Measurements from ENCODE around the gene PPP2R3B.

The PPP2R3B gene

DNA sequence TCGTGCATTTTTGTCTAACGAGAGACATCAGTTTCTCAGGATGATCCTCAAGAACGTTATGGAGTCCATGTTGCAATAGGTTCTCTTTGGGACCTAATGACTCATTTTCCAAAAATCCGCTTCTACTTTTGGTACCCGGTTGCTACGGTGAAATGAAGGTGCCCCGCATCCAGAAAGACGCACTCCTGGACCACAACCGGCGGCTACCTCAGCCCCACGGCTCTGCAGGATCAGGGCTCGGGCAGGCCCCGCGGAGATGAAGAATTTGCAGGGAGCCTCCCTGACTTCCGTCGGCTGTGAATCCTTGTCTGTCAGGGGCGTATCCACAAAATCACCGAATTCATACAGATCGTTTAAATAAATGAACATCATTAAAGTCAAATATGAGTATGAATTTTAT lies 83.7 kb downstream of the PPP2R3B start:
- Histone ChIP-seq H3K27me3 (ENCODE audit: control insufficient read depth, insufficient read depth, low read length, poor library complexity, severe bottlenecking) (no peaks in the 10 kb centered on the region), H3K27ac (ENCODE audit: insufficient read depth, low read depth, low read length, poor library complexity, severe bottlenecking) (no peak overlapping the region), H3K4me3 (ENCODE audit: insufficient read depth, low read depth, low read length) (no peak overlapping the region), H3K9me3 (ENCODE audit: control insufficient read depth, low read length) (no peaks in the 10 kb centered on the region), H3K4me1 (ENCODE audit: control insufficient read depth, insufficient read depth, low read length) (no peaks in the 10 kb centered on the region), H3K36me3 (ENCODE audit: control insufficient read depth, insufficient read depth, low read length) (peaks cover 51% of the 10 kb centered on the region)
- 91 to 93% methylated on average over 19 of the region's 19 CpGs for WGBS, 2 experiments

DNA sequence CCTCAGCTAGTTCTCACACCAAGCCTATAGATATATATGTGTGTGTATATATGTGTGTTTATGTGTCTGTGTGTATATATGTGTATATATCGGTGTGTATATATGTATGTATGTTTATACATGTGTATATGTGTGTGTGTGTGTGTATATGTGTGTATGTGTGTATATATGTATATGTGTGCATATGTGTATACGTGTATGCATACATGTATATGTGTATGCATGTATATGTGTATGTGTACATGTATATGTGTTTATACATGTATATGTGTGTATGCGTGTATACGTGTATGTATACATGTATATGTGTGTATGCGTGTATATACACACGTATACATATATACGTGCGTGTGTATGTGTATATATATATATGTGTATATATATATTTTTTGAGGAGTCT lies 86.4 kb downstream of the PPP2R3B start:
- 87 to 98% methylated on average over 5 to 7 of the region's 8 CpGs for WGBS, 2 experiments
- H3K27ac ChIP-seq (ENCODE audit: insufficient read depth, low read depth, low read length, poor library complexity, severe bottlenecking): no peak overlapping the region
- peaks cover 41% of the 10 kb centered on the region for H3K36me3 ChIP-seq (ENCODE audit: control insufficient read depth, insufficient read depth, low read length)
- H3K4me1 ChIP-seq (ENCODE audit: control insufficient read depth, insufficient read depth, low read length): no peaks in the 10 kb centered on the region
- no peaks in the 10 kb centered on the region for H3K27me3 ChIP-seq (ENCODE audit: control insufficient read depth, insufficient read depth, low read length, poor library complexity, severe bottlenecking)
- no peaks in the 10 kb centered on the region for H3K9me3 ChIP-seq (ENCODE audit: control insufficient read depth, low read length)
- H3K4me3 ChIP-seq (ENCODE audit: insufficient read depth, low read depth, low read length): no peak overlapping the region

DNA sequence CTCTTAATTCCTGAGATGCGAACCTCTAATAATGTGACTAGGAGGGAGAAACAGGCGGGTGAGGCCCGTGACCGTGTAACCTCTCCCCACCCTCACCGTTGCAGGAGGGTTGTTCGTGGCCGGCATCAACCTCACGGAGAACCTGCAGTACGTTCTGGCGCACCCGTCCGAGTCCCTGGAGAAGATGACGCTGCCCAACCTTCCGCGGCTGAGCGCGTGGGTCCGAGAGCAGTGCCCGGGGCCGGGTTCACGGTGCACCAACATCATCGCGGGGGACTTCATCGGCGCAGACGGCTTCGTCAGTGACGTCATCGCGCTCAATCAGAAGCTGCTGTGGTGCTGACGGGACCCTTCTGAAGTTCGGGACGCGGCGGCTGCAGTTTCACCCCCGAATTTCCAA lies 87.7 kb downstream of the PPP2R3B start:
- no peaks in the 10 kb centered on the region for H3K27me3 ChIP-seq (ENCODE audit: control insufficient read depth, insufficient read depth, low read length, poor library complexity, severe bottlenecking)
- H3K4me3 ChIP-seq (ENCODE audit: insufficient read depth, low read depth, low read length): no peak overlapping the region
- WGBS, 2 experiments: 97% methylated on average over 36 of the region's 36 CpGs
- no peaks in the 10 kb centered on the region for H3K9me3 ChIP-seq (ENCODE audit: control insufficient read depth, low read length)
- H3K36me3 ChIP-seq (ENCODE audit: control insufficient read depth, insufficient read depth, low read length): peaks cover 48% of the 10 kb centered on the region
- H3K4me1 ChIP-seq (ENCODE audit: control insufficient read depth, insufficient read depth, low read length): no peaks in the 10 kb centered on the region
- no peak overlapping the region for H3K27ac ChIP-seq (ENCODE audit: insufficient read depth, low read depth, low read length, poor library complexity, severe bottlenecking)

DNA sequence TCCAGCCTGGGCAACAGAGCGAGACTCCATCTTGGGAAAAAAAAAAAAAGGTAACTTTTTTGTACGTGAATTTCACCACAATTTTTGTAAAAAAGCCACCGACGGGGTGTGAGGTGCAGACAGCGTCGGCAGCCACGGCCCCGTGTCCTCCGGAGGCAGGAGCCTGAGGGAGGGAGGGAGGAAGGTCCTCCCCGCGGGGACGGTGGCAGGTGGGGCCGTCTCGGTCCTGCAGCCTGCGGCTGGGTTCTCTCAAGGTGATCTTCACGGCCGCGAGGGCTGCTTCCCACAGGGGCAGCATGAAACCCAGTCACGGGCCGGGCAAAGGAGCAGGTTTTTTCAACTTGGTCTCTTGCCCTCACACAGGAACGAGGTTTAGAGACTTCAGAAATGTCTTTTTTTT lies 91.6 kb downstream of the PPP2R3B start:
- no peak overlapping the region for H3K27ac ChIP-seq (ENCODE audit: insufficient read depth, low read depth, low read length, poor library complexity, severe bottlenecking)
- WGBS, 2 experiments: 95% methylated on average over 21 of the region's 21 CpGs
- H3K4me3 ChIP-seq (ENCODE audit: insufficient read depth, low read depth, low read length): no peak overlapping the region
- H3K9me3 ChIP-seq (ENCODE audit: control insufficient read depth, low read length): no peaks in the 10 kb centered on the region
- no peaks in the 10 kb centered on the region for H3K4me1 ChIP-seq (ENCODE audit: control insufficient read depth, insufficient read depth, low read length)
- no peaks in the 10 kb centered on the region for H3K27me3 ChIP-seq (ENCODE audit: control insufficient read depth, insufficient read depth, low read length, poor library complexity, severe bottlenecking)
- H3K36me3 ChIP-seq (ENCODE audit: control insufficient read depth, insufficient read depth, low read length): peaks cover 61% of the 10 kb centered on the region

DNA sequence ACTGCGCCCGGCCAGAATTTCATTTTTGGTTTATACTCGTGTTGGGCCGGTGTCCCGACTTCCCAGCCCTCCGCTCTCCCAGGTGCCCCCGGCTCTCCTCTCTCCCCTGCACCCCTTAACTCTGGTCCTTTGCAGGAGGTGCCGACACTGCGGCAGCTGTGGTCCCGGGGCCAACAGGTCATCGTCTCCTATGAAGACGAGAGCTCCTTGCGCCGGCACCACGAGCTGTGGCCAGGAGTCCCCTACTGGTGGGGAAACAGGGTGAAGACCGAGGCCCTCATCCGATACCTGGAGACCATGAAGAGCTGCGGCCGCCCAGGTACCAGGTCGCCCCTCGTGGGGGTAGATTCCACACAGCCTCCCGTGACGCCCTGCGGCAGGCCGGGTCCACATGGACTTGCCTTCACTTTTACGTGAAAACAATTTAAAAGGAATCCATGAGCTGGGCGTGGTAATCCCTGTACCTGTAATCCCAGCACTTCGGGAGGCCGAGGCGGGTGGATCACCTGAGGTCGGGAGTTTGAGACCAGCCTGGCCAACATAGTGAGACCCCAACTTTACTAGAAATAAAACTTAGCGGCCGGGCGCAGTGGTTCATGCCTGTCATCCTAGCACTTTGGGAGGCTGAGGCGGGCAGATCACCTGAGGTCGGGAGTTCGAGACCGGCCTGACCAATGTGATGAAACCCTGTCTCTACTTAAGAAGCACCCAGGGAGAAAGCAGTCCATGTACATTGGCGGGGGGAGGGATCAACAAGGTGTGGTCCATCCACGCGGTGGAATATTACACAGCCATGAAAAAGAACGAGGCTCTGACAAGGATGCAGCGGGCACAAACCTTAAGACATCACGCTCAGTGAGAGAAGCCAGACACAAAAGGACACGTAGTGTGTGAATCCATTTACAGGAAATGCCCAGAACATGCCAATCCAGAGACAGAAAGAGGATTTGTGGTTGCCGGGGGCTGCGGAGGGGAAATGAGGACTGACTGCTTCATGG lies 93.5 kb downstream of the PPP2R3B start:
- 96% methylated on average over 47 of the region's 47 CpGs for WGBS, 2 experiments
- Histone ChIP-seq H3K27ac (ENCODE audit: insufficient read depth, low read depth, low read length, poor library complexity, severe bottlenecking) (no peak overlapping the region), H3K4me3 (ENCODE audit: insufficient read depth, low read depth, low read length) (no peak overlapping the region), H3K9me3 (ENCODE audit: control insufficient read depth, low read length) (no peaks in the 10 kb centered on the region), H3K27me3 (ENCODE audit: control insufficient read depth, insufficient read depth, low read length, poor library complexity, severe bottlenecking) (no peaks in the 10 kb centered on the region), H3K4me1 (ENCODE audit: control insufficient read depth, insufficient read depth, low read length) (no peaks in the 10 kb centered on the region), H3K36me3 (ENCODE audit: control insufficient read depth, insufficient read depth, low read length) (peaks cover 68% of the 10 kb centered on the region)

DNA sequence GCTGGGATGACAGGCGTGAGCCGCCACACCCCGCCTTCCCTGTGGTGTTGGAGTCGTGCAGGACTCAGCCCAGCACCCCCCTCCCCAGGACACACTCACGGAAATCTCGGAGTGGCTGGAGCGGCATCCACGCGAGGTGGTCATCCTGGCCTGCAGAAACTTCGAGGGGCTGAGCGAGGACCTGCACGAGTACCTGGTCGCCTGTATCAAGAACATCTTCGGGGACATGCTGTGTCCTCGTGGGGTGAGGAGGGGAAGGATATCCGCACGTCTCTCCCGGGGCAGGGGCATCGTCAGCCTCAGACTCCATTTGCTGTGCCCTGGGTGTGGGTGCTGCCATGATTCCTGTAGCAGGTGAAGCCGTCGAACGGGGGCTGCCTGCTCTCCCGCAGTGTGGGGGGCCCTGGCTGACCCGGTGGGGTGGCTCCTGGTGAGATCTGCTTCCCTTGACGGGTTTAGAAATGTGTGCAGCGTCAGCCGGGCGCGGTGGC lies 95.3 kb downstream of the PPP2R3B start:
- 95 to 98% methylated on average over 29 of the region's 29 CpGs for WGBS, 2 experiments
- Histone ChIP-seq H3K9me3 (ENCODE audit: control insufficient read depth, low read length) (no peaks in the 10 kb centered on the region), H3K27ac (ENCODE audit: insufficient read depth, low read depth, low read length, poor library complexity, severe bottlenecking) (no peak overlapping the region), H3K4me3 (ENCODE audit: insufficient read depth, low read depth, low read length) (no peak overlapping the region), H3K4me1 (ENCODE audit: control insufficient read depth, insufficient read depth, low read length) (no peaks in the 10 kb centered on the region), H3K27me3 (ENCODE audit: control insufficient read depth, insufficient read depth, low read length, poor library complexity, severe bottlenecking) (no peaks in the 10 kb centered on the region), H3K36me3 (ENCODE audit: control insufficient read depth, insufficient read depth, low read length) (peaks cover 75% of the 10 kb centered on the region)

DNA sequence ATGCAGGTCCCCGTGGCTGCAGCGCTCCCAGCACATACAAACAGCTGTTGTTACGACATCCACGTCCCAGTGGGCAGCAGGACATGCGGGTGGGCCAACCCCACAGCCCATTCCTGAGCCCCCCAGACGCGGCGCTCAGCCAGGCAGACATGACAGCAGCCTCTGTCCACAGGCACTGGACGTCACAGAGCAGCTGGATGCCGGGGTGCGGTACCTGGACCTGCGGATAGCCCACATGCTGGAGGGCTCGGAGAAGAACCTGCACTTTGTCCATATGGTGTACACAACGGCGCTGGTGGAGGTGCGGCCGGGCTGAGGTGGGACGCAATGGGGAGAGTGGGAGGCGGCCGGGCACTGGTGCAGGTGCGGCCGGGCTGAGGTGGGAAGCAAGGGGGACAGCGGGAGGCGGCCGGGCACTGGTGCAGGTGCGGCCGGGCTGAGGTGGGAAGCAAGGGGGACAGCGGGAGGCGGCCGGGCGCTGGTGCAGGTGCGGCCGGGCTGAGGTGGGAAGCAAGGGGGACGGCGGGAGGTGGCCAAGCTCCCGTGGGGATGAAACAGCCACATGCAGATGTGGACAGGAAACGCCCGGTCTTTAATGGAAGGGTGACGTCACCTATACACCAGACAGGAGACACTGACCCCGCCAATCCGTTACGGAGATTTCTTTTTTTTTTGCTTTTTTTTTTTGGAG lies 96.1 kb downstream of the PPP2R3B start:
- Histone ChIP-seq H3K9me3 (ENCODE audit: control insufficient read depth, low read length) (no peaks in the 10 kb centered on the region), H3K4me1 (ENCODE audit: control insufficient read depth, insufficient read depth, low read length) (no peaks in the 10 kb centered on the region), H3K4me3 (ENCODE audit: insufficient read depth, low read depth, low read length) (no peak overlapping the region), H3K27me3 (ENCODE audit: control insufficient read depth, insufficient read depth, low read length, poor library complexity, severe bottlenecking) (no peaks in the 10 kb centered on the region), H3K27ac (ENCODE audit: insufficient read depth, low read depth, low read length, poor library complexity, severe bottlenecking) (no peak overlapping the region), H3K36me3 (ENCODE audit: control insufficient read depth, insufficient read depth, low read length) (peaks cover 72% of the 10 kb centered on the region)
- WGBS, 2 experiments: 94 to 95% methylated on average over 42 of the region's 42 CpGs

DNA sequence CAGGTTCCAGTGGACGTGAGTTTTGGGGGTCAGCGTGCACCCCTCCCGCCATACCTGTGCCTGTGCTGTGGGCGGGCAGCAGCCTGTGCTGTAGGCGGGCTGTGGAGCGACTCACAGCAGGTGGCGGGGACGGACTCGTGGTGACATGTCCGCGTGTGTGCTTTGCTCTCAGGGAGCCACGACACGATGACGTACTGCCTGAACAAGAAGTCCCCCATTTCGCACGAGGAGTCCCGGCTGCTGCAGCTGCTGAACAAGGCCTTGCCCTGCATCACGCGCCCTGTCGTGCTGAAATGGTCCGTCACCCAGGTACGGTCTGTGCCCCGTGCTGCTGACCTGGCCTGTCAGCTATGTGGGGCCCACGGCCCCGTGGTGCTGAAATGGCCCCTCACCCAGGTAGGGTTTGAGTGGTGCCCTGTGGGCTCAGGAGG lies 98.1 kb downstream of the PPP2R3B start:
- Histone ChIP-seq H3K9me3 (ENCODE audit: control insufficient read depth, low read length) (no peaks in the 10 kb centered on the region), H3K27ac (ENCODE audit: insufficient read depth, low read depth, low read length, poor library complexity, severe bottlenecking) (no peak overlapping the region), H3K4me3 (ENCODE audit: insufficient read depth, low read depth, low read length) (no peak overlapping the region), H3K36me3 (ENCODE audit: control insufficient read depth, insufficient read depth, low read length) (peaks cover 71% of the 10 kb centered on the region), H3K27me3 (ENCODE audit: control insufficient read depth, insufficient read depth, low read length, poor library complexity, severe bottlenecking) (no peaks in the 10 kb centered on the region), H3K4me1 (ENCODE audit: control insufficient read depth, insufficient read depth, low read length) (no peaks in the 10 kb centered on the region)
- 96% methylated on average over 25 of the region's 25 CpGs for WGBS, 2 experiments

DNA sequence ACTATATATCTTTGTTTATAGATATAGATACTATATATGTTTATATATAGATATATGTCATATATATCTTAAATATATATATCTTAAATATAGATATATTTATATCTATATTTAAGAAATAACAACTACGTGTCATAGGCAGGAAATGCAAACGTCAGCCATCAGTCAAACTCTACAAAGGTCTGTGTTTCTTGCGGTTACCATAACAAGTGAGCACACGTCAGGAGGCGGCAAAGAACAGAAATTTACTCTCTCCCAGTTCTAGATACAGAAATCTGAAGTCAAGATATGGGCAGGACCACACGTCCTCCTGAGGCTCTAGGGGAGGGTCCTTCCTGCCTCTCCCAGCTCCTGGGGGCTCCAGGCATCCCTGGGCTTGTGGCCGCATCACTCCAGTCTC lies 99.0 kb downstream of the PPP2R3B start:
- Histone ChIP-seq H3K9me3 (ENCODE audit: control insufficient read depth, low read length) (no peaks in the 10 kb centered on the region), H3K27ac (ENCODE audit: insufficient read depth, low read depth, low read length, poor library complexity, severe bottlenecking) (no peak overlapping the region), H3K36me3 (ENCODE audit: control insufficient read depth, insufficient read depth, low read length) (peaks cover 62% of the 10 kb centered on the region), H3K27me3 (ENCODE audit: control insufficient read depth, insufficient read depth, low read length, poor library complexity, severe bottlenecking) (no peaks in the 10 kb centered on the region), H3K4me1 (ENCODE audit: control insufficient read depth, insufficient read depth, low read length) (no peaks in the 10 kb centered on the region), H3K4me3 (ENCODE audit: insufficient read depth, low read depth, low read length) (no peak overlapping the region)
- WGBS, 2 experiments: 96 to 98% methylated on average over 7 of the region's 7 CpGs

DNA sequence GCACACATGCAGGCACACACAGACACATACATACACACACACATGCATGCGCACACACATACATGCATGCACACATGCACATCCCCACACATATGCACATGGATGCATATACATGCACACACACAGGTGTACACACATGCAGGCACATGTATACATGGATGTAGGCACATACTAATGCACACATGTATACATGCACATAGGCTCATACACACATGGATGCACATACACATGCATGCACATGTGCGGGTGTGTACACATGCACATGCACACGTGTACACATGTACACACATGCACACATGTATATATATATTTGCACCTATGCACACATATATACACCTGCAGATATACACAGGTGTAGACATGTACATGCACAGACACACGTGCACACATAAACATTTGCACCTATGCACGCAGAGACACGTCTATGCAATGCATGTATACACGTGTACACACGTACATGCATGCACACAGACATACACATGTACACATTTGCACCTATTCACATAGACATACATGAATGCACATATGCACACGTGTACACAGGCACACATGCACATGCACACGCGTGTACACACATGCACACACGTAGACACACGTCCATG lies 101.5 kb downstream of the PPP2R3B start:
- no peaks in the 10 kb centered on the region for H3K9me3 ChIP-seq (ENCODE audit: control insufficient read depth, low read length)
- no peaks in the 10 kb centered on the region for H3K4me1 ChIP-seq (ENCODE audit: control insufficient read depth, insufficient read depth, low read length)
- no peak overlapping the region for H3K27ac ChIP-seq (ENCODE audit: insufficient read depth, low read depth, low read length, poor library complexity, severe bottlenecking)
- H3K36me3 ChIP-seq (ENCODE audit: control insufficient read depth, insufficient read depth, low read length): peaks cover 44% of the 10 kb centered on the region
- H3K4me3 ChIP-seq (ENCODE audit: insufficient read depth, low read depth, low read length): no peak overlapping the region
- no peaks in the 10 kb centered on the region for H3K27me3 ChIP-seq (ENCODE audit: control insufficient read depth, insufficient read depth, low read length, poor library complexity, severe bottlenecking)
- WGBS, 2 experiments: 87 to 90% methylated on average over 13 of the region's 13 CpGs

Data from ectodermal cell (in vitro differentiated cells).